Measurements from ENCODE around the gene LKAAEAR1. TPM values are rescaled to one million over a fixed set of nuclear protein-coding genes. Genes with fewer than 3 reads are reported as not detected.

The LKAAEAR1 gene
- total and polyA plus RNA-seq, 2 of the 4 experiments (the other 2 are of a cell fraction), result 0.21 TPM; not detected in 1

GRCh38 chr20:64058536-64058935 is 25.7 kb downstream of the LKAAEAR1 start:
- Histone ChIP-seq H2BK15ac (ENCODE audit: low read depth, low read length) (no peak overlapping the region), H3K4me1 (ENCODE audit: control insufficient read depth, insufficient read depth, low read length) (peaks cover 11% of the 10 kb centered on the region), H3K27ac (ENCODE audit: insufficient read depth, low read length) (no peak overlapping the region), H2BK20ac (ENCODE audit: low read depth, low read length) (no peak overlapping the region), H2AK5ac (ENCODE audit: low read depth, low read length) (no peak overlapping the region), H3K4me2 (ENCODE audit: low read depth, low read length) (peak overlapping the region; percentile 43; the same call in 1 of the 2 replicates), H3K18ac (ENCODE audit: low read depth, low read length) (no peak overlapping the region), H2AFZ (replicated peaks; ENCODE audit: low read length, poor library complexity) (peak overlapping the region; percentile 53), H3K4ac (ENCODE audit: low read depth, low read length) (no peak overlapping the region), H2BK5ac (ENCODE audit: low read depth, low read length, poor library complexity, severe bottlenecking) (no peak overlapping the region), H4K91ac (ENCODE audit: insufficient read depth, low read depth, low read length) (no peak overlapping the region), H3K36me3 (ENCODE audit: control insufficient read depth, insufficient read depth, low read length) (no peaks in the 10 kb centered on the region), H4K5ac (ENCODE audit: low read depth, low read length) (no peak overlapping the region; the same call in 1 of the 2 replicates), H3K14ac (replicated peaks; ENCODE audit: low read depth, low read length) (no peak overlapping the region), H3K9me3 (ENCODE audit: control insufficient read depth, insufficient read depth, low read length) (no peaks in the 10 kb centered on the region), H3K27me3 (ENCODE audit: control insufficient read depth, insufficient read depth, low read length) (peaks cover 2% of the 10 kb centered on the region; the same call in 1 of the 2 replicates), H4K8ac (ENCODE audit: low read depth in 2 of 2, low read length in 2 of 2) (no peak overlapping the region), H3K9me1 (ENCODE audit: insufficient read depth, low read length) (peaks cover 6% of the 10 kb centered on the region), H4K20me1 (ENCODE audit: insufficient read depth, low read length) (no peaks in the 10 kb centered on the region; the same call in 1 of the 2 replicates), H3K23ac (ENCODE audit: low read depth, low read length) (no peak overlapping the region), H3K4me3 (ENCODE audit: insufficient read depth, low read depth, low read length) (no peak overlapping the region), H2BK120ac (ENCODE audit: low read depth, low read length) (no peak overlapping the region), H3K56ac (ENCODE audit: extremely low read depth, insufficient read depth, low read length) (no peak overlapping the region), H3K79me1 (ENCODE audit: low read depth in 1 of 2, low read length in 2 of 2) (peaks cover 6 to 11% of the 10 kb centered on the region in 2 experiments; a peak in 3 of 4 replicates), H3K9ac (ENCODE audit: low read depth, low read length) (no peak overlapping the region), H2AK9ac (replicated peaks; ENCODE audit: low read depth, low read length, poor library complexity) (no peak overlapping the region)
- peak; percentile 64 for DNase-seq
- in situ Hi-C loops (cut with MboI; ENCODE audit: low sequenced_read_pairs) (no loop called here), dilution Hi-C loops (cut with HindIII; ENCODE audit: low sequenced_read_pairs, unreplicated experiment) (no loop called here), intact Hi-C loops (cut with micrococcal nuclease) (loop anchor here (5.0 kb wide), 1 partner anchor 521 kb away; the partner anchor contains the start of gene PTK6)
- peak; percentile 11 for ATAC-seq (ENCODE audit: low read depth)
- ChIA-PET CTCF (interaction anchor here (1.8 kb wide), 1 partner anchor 11 kb away, joined by 6 read pairs; no protein-coding TSS in a partner anchor), POLR2A (ENCODE audit: unreplicated experiment) (no interaction called here)
- BruUV-seq (replicated peaks), result no TSS peak
- TF ChIP-seq MXI1 (IDR thresholded peaks at IDR 0.05; ENCODE audit: borderline replicate concordance, low read depth, low read length) (no peak), USF2 (IDR thresholded peaks at IDR 0.05; ENCODE audit: low read depth, low read length) (peak; percentile 30; the same call in 1 of the 2 replicates)
- WGBS, 2 experiments (ENCODE audit: extremely low coverage in 2 of 2, insufficient read length in 1 of 2), result 81% methylated on average over 10 of the region's 12 CpGs; no CpG with 5 or more reads in 1 of the 2 experiments
